Endothelial cell (in vitro differentiated cells): ENCODE measurements around the gene PDIA5. TPM values are rescaled to one million over a fixed set of nuclear protein-coding genes. Genes with fewer than 3 reads are reported as not detected.
A peak's percentile ranks its signal among the peaks of the same experiment; 100 is the strongest.

Experiments
- DNase-seq: peaks from one replicate; pipeline ENCODE4 v3.0.0; 2021; ENCODE audit warnings: low spot score
- H3K27ac Mint-ChIP-seq: one replicate; pipeline ENCODE4 v1.8.0; 2021; ENCODE audit warnings: mixed read lengths, inconsistent platforms; ENCODE audit not compliant: unreplicated experiment
- H3K27me3 Mint-ChIP-seq: one replicate; pipeline ENCODE4 v1.8.0; 2021; ENCODE audit warnings: mild to moderate bottlenecking, moderate library complexity, mixed read lengths, inconsistent platforms; ENCODE audit not compliant: unreplicated experiment
- H3K36me3 Mint-ChIP-seq: one replicate; pipeline ENCODE4 v1.8.0; 2021; ENCODE audit warnings: mild to moderate bottlenecking, low read depth, mixed read lengths, inconsistent platforms; ENCODE audit not compliant: unreplicated experiment
- H3K4me1 Mint-ChIP-seq: one replicate; pipeline ENCODE4 v1.8.0; 2021; ENCODE audit warnings: mild to moderate bottlenecking, mixed read lengths, inconsistent platforms; ENCODE audit not compliant: unreplicated experiment
- H3K4me3 Mint-ChIP-seq: one replicate; pipeline ENCODE4 v1.8.0; 2021; ENCODE audit warnings: mild to moderate bottlenecking, mixed read lengths, inconsistent platforms; ENCODE audit not compliant: unreplicated experiment
- H3K9me3 Mint-ChIP-seq: one replicate; pipeline ENCODE4 v1.8.0; 2021; ENCODE audit warnings: mixed read lengths, inconsistent platforms; ENCODE audit not compliant: unreplicated experiment
- CTCF ChIP-seq: fragments of 200-600 bp; sonication (generic); IDR thresholded peaks from one replicate; pipeline ENCODE4 v1.5.0; 2021; ENCODE audit warnings: antibody characterized with exemption; ENCODE audit not compliant: unreplicated experiment
- total RNA-seq: library from RNA; stranded (reverse); fragmentation: NEBNext Ultra II Directional; extraction: Animal tissue kit (Norgen Biotek cat#: 25700); gene quantifications from one replicate; pipeline ENCODE4 v1.2.1, GENCODE V29; 2021; ENCODE audit not compliant: unreplicated experiment

Gene PDIA5
- total RNA-seq, 1 donor from 2014 or later = 32.8 TPM

GRCh38 chr3:123081718-123082369, 15.0 kb downstream of the PDIA5 start:
- H3K9me3 Mint-ChIP-seq = no peaks in the 10 kb centered on the region
- TF ChIP-seq CTCF = no peak
- peaks cover 39% of the 10 kb centered on the region for H3K4me1 Mint-ChIP-seq
- peaks cover 6% of the 10 kb centered on the region for H3K27me3 Mint-ChIP-seq
- H3K36me3 Mint-ChIP-seq = no peaks in the 10 kb centered on the region
- peak overlapping the region; percentile 20 for H3K4me3 Mint-ChIP-seq
- H3K27ac Mint-ChIP-seq = no peak overlapping the region
- DNase-seq = no peak

DNA sequence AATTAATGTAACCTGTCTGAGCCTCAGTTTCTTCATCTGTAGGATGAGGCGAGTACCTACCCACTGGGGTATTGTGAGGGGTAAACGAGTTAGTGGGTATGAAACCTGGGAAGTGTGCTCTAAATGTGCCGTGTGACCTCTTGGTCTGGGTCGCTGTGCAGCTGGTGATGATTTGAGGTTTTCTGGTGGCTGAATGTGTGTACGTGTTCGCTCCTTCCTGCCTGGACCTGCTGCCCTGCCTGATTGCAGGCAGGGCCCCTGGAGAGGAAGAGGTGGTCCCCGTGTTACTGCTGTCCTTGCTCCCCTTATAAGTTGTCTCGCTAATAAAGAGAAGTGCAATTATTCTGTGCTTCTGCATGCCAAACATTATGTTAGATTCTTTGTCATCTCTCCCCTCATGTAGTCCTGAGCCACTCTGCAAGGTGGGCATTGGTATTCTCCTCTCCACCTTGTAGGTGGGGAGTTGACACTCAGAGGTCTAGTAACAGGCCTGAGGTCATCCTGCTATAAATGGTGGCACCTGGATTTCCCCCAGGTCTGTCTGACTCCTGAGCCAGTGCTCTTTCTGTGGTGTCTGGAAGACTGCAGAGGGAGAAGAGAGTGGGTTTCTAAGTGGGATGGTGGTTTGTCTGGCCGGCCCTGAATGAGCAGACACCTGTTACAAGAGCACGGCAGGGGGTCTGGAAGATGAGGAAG, 15.7 kb downstream of the PDIA5 start:
- no peak for DNase-seq
- no peak overlapping the region for H3K4me3 Mint-ChIP-seq
- no peak overlapping the region for H3K27ac Mint-ChIP-seq

GRCh38 chr3:123083383-123084124, 16.7 kb downstream of the PDIA5 start:
- Mint-ChIP-seq H3K4me1 (peaks cover 39% of the 10 kb centered on the region), H3K27ac (no peak overlapping the region), H3K4me3 (no peak overlapping the region), H3K36me3 (peaks cover under 1% of the 10 kb centered on the region), H3K27me3 (peaks cover 7% of the 10 kb centered on the region), H3K9me3 (no peaks in the 10 kb centered on the region)
- no peak for TF ChIP-seq CTCF
- DNase-seq = no peak

More for the DNA sequence above, 15.7 kb downstream of the PDIA5 start:
- no peak for TF ChIP-seq CTCF
- Mint-ChIP-seq H3K27me3 (peaks cover 6% of the 10 kb centered on the region), H3K9me3 (no peaks in the 10 kb centered on the region), H3K36me3 (no peaks in the 10 kb centered on the region), H3K4me1 (peaks cover 39% of the 10 kb centered on the region)

DNA sequence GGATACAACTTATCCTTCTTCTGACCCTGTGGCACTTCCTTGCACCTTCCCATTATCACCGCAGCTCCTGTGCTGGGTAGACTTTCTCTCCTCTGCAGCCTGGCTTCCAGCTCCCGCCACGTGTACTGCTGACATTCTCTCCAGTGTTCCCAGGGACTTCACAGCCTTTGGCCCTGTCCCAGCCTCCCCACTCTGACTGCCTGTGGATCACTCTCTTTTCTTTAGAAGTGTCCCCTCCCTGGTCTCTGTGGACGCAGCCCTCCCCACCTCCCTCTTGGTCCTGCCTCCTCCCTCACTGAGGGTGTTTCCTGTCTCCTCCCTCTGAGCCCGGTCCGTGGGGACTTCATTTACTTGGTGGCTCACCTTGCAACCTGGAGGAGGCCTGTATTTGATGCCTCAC, 17.4 kb downstream of the PDIA5 start:
- H3K27me3 Mint-ChIP-seq = peaks cover 10% of the 10 kb centered on the region
- H3K36me3 Mint-ChIP-seq = peaks cover 3% of the 10 kb centered on the region
- no peak overlapping the region for H3K27ac Mint-ChIP-seq
- no peak for TF ChIP-seq CTCF
- H3K4me1 Mint-ChIP-seq = peaks cover 39% of the 10 kb centered on the region
- H3K4me3 Mint-ChIP-seq = peak overlapping the region; percentile 38
- H3K9me3 Mint-ChIP-seq = no peaks in the 10 kb centered on the region
- no peak for DNase-seq
